ENCODE results near the gene FANCE. TPM values are rescaled to one million over a fixed set of nuclear protein-coding genes. Genes with fewer than 3 reads are reported as not detected.
A peak's percentile ranks its signal among the peaks of the same experiment; 100 is the strongest.

FANCE gene
- total and polyA plus RNA-seq, 9 of the 15 experiments (the other 6 are each of a cell fraction or from before 2014, with no cell fraction given): 5.7 to 30.2 (median 17.0) TPM

GRCh38 chr6:35452183-35453090, at the start of gene FANCE (continued):
- TF ChIP-seq TFAP4 (CRISPR knock-in tag; IDR thresholded peaks at IDR 0.05; ENCODE audit: borderline replicate concordance) (peak; percentile 91), NFIC (IDR thresholded peaks at IDR 0.05) (peak; percentile 91), ZNF445 (CRISPR knock-in tag; IDR thresholded peaks at IDR 0.05; ENCODE audit: low read depth) (no peak), HMGXB4 (CRISPR knock-in tag; IDR thresholded peaks at IDR 0.05) (no peak), ESRRA (IDR thresholded peaks at IDR 0.05; ENCODE audit: borderline replicate concordance, low read depth) (0 out of 2 replicates have a peak, but pooled peaks have one; percentile 8), HNRNPK (IDR thresholded peaks at IDR 0.05; ENCODE audit: low read depth, low read length, poor library complexity, severe bottlenecking) (peak; percentile 21), MBD1 (CRISPR knock-in tag; IDR thresholded peaks at IDR 0.05) (no peak), ZNF609 (CRISPR knock-in tag; IDR thresholded peaks at IDR 0.05; ENCODE audit: borderline replicate concordance) (0 out of 2 replicates have a peak, but pooled peaks have one; percentile 29), TRIM24 (IDR thresholded peaks at IDR 0.05) (no peak), BCLAF1 (IDR thresholded peaks at IDR 0.05; ENCODE audit: borderline replicate concordance in 1 of 2, control insufficient read depth in 1 of 2, low read depth in 2 of 2, low read length in 1 of 2) (no peak), KAT8 (IDR thresholded peaks at IDR 0.05; ENCODE audit: low read depth) (no peak), GABPA (tag; conservative IDR thresholded peaks at IDR 0.05; ENCODE audit: low read depth) (peak; percentile 18)
